Measurements from ENCODE around the gene RAPGEF1.

RAPGEF1 gene

GRCh38 chr9:131774636-131775035 is 34.8 kb upstream of the RAPGEF1 start:
- no peaks in the 10 kb centered on the region for H3K9me2 ChIP-seq (replicated peaks; ENCODE audit: insufficient read depth, low read length)
- no peak overlapping the region for H3K4me2 ChIP-seq (ENCODE audit: low read depth, low read length, poor library complexity, severe bottlenecking)
- no peaks in the 10 kb centered on the region for H3K36me3 ChIP-seq (ENCODE audit: low read length)
- no peak overlapping the region for H2AFZ ChIP-seq (ENCODE audit: low read depth, low read length, severe bottlenecking)
- no peaks in the 10 kb centered on the region for H3F3A ChIP-seq (ENCODE audit: insufficient read depth)
- H3K27me3 ChIP-seq (ENCODE audit: low read length), result no peaks in the 10 kb centered on the region
- H3K27ac ChIP-seq (ENCODE audit: low read depth, low read length), result no peak overlapping the region
- no peak overlapping the region for H3K9ac ChIP-seq (ENCODE audit: low read length)
- H4K20me1 ChIP-seq (ENCODE audit: low read depth, low read length), result no peaks in the 10 kb centered on the region
- no peaks in the 10 kb centered on the region for H3K9me3 ChIP-seq (ENCODE audit: insufficient read depth, low read length)
- no peak for TF ChIP-seq CTCF (IDR thresholded peaks at IDR 0.05; ENCODE audit: insufficient read depth, low read length, poor library complexity, severe bottlenecking)
- H3K79me2 ChIP-seq (ENCODE audit: insufficient read depth, low read length), result no peaks in the 10 kb centered on the region
- H3K4me3 ChIP-seq (ENCODE audit: insufficient read depth, low read length, poor library complexity, severe bottlenecking), result no peak overlapping the region

- no peaks in the 10 kb centered on the region for H3K9me3 ChIP-seq (ENCODE audit: insufficient read depth, low read length)
- H3K79me2 ChIP-seq (ENCODE audit: insufficient read depth, low read length), result no peaks in the 10 kb centered on the region
- H2AFZ ChIP-seq (ENCODE audit: low read depth, low read length, severe bottlenecking), result no peak overlapping the region
- H3K36me3 ChIP-seq (ENCODE audit: low read length), result no peaks in the 10 kb centered on the region
- no peaks in the 10 kb centered on the region for H3K9me2 ChIP-seq (replicated peaks; ENCODE audit: insufficient read depth, low read length)
- no peak overlapping the region for H3K4me2 ChIP-seq (ENCODE audit: low read depth, low read length, poor library complexity, severe bottlenecking)
- no peaks in the 10 kb centered on the region for H3K27me3 ChIP-seq (ENCODE audit: low read length)
- no peak overlapping the region for H3K4me3 ChIP-seq (ENCODE audit: insufficient read depth, low read length, poor library complexity, severe bottlenecking)
- H3F3A ChIP-seq (ENCODE audit: insufficient read depth), result no peaks in the 10 kb centered on the region
- H4K20me1 ChIP-seq (ENCODE audit: low read depth, low read length), result no peaks in the 10 kb centered on the region
- no peak overlapping the region for H3K27ac ChIP-seq (ENCODE audit: low read depth, low read length)
- H3K9ac ChIP-seq (ENCODE audit: low read length), result no peak overlapping the region
- TF ChIP-seq EZH2phosphoT487 (conservative IDR thresholded peaks at IDR 0.05; ENCODE audit: low read length), result no peak
- no peak for TF ChIP-seq CTCF (IDR thresholded peaks at IDR 0.05; ENCODE audit: insufficient read depth, low read length, poor library complexity, severe bottlenecking)
Observed at GRCh38 chr9:131773911-131774379, 34.1 kb upstream of the RAPGEF1 start.

DNA sequence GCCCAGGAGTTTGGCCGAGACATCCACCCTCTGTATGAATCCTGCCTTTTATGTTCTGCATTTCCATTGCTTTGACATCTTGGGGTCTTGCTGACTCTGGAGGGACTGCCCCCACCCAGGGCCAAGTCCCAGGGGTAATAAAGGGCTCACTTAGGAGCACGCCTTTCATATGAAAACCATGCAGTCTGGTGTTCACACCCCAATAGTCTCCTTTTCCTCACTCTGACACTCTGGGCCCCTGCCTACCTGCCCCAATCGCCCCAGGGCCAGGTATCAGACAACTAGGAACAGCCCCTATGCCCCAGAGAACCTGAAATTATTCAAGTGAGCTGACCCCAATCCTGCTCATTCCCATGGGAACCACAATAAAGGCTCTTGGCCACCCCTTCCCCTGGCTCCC is 33.1 kb upstream of the RAPGEF1 start:
- Histone ChIP-seq H3K27me3 (ENCODE audit: low read length) (no peaks in the 10 kb centered on the region), H3F3A (ENCODE audit: insufficient read depth) (no peaks in the 10 kb centered on the region), H3K4me2 (ENCODE audit: low read depth, low read length, poor library complexity, severe bottlenecking) (no peak overlapping the region), H3K36me3 (ENCODE audit: low read length) (no peaks in the 10 kb centered on the region), H3K9me3 (ENCODE audit: insufficient read depth, low read length) (no peaks in the 10 kb centered on the region), H3K27ac (ENCODE audit: low read depth, low read length) (no peak overlapping the region), H3K4me3 (ENCODE audit: insufficient read depth, low read length, poor library complexity, severe bottlenecking) (no peak overlapping the region), H3K9ac (ENCODE audit: low read length) (no peak overlapping the region), H3K79me2 (ENCODE audit: insufficient read depth, low read length) (no peaks in the 10 kb centered on the region), H4K20me1 (ENCODE audit: low read depth, low read length) (no peaks in the 10 kb centered on the region), H2AFZ (ENCODE audit: low read depth, low read length, severe bottlenecking) (no peak overlapping the region), H3K9me2 (replicated peaks; ENCODE audit: insufficient read depth, low read length) (no peaks in the 10 kb centered on the region)
- no peak for TF ChIP-seq EZH2phosphoT487 (conservative IDR thresholded peaks at IDR 0.05; ENCODE audit: low read length)
- TF ChIP-seq CTCF (IDR thresholded peaks at IDR 0.05; ENCODE audit: insufficient read depth, low read length, poor library complexity, severe bottlenecking), result no peak

Data from SU-DHL-6 (cell line).